ENCODE measurements around the gene WNT10A.

DNA sequence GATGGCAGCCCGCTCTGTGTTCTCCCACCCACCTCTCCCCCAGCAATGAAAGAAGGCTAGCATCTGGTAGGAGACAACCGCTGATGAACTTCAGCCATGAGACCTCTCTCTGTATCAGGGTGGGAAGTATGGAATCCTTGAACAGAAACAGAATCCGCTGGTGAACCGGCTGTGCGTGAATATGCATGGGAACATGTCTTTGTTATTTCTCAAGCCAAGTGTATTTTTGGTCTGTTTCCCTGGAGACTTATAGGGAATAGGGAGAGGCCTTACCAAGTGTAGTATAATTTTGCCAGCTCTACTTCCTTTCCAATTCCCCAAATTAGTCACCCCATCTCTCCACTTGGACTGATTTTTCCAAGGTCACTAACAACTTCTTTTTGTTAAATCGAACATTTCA lies 30.1 kb downstream of the WNT10A start:
- TF ChIP-seq POLR2A (IDR thresholded peaks at IDR 0.05) = no peak
- TF ChIP-seq, protein P1, sequence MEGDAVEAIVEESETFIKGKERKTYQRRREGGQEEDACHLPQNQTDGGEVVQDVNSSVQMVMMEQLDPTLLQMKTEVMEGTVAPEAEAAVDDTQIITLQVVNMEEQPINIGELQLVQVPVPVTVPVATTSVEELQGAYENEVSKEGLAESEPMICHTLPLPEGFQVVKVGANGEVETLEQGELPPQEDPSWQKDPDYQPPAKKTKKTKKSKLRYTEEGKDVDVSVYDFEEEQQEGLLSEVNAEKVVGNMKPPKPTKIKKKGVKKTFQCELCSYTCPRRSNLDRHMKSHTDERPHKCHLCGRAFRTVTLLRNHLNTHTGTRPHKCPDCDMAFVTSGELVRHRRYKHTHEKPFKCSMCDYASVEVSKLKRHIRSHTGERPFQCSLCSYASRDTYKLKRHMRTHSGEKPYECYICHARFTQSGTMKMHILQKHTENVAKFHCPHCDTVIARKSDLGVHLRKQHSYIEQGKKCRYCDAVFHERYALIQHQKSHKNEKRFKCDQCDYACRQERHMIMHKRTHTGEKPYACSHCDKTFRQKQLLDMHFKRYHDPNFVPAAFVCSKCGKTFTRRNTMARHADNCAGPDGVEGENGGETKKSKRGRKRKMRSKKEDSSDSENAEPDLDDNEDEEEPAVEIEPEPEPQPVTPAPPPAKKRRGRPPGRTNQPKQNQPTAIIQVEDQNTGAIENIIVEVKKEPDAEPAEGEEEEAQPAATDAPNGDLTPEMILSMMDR (IDR thresholded peaks at IDR 0.05) = no peak

Data from vagina (tissue), 2 donors.